ENCODE data around the gene STBD1.

- TF ChIP-seq TCF12 (IDR thresholded peaks at IDR 0.05; ENCODE audit: low read depth): no peak
- TF ChIP-seq CEBPB (IDR thresholded peaks at IDR 0.05): no peak
- no peak for TF ChIP-seq YY1 (IDR thresholded peaks at IDR 0.05; ENCODE audit: low read depth)
- TF ChIP-seq EP300 (IDR thresholded peaks at IDR 0.05; ENCODE audit: borderline replicate concordance): no peak
- TF ChIP-seq, protein P1, sequence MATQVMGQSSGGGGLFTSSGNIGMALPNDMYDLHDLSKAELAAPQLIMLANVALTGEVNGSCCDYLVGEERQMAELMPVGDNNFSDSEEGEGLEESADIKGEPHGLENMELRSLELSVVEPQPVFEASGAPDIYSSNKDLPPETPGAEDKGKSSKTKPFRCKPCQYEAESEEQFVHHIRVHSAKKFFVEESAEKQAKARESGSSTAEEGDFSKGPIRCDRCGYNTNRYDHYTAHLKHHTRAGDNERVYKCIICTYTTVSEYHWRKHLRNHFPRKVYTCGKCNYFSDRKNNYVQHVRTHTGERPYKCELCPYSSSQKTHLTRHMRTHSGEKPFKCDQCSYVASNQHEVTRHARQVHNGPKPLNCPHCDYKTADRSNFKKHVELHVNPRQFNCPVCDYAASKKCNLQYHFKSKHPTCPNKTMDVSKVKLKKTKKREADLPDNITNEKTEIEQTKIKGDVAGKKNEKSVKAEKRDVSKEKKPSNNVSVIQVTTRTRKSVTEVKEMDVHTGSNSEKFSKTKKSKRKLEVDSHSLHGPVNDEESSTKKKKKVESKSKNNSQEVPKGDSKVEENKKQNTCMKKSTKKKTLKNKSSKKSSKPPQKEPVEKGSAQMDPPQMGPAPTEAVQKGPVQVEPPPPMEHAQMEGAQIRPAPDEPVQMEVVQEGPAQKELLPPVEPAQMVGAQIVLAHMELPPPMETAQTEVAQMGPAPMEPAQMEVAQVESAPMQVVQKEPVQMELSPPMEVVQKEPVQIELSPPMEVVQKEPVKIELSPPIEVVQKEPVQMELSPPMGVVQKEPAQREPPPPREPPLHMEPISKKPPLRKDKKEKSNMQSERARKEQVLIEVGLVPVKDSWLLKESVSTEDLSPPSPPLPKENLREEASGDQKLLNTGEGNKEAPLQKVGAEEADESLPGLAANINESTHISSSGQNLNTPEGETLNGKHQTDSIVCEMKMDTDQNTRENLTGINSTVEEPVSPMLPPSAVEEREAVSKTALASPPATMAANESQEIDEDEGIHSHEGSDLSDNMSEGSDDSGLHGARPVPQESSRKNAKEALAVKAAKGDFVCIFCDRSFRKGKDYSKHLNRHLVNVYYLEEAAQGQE (IDR thresholded peaks at IDR 0.05; ENCODE audit: low read depth): no peak
Measured at GRCh38 chr4:76296286-76296820, 10.2 kb upstream of the STBD1 start.
